HG02870 (cell line): Measurements from ENCODE around the gene BRD2.

ENCODE experiments used
- ATAC-seq: cut with Tn5 transposase; IDR thresholded peaks from one replicate; pipeline ENCODE4 v1.9.1; 2021; ENCODE audit warnings: mild to moderate bottlenecking, moderate library complexity; ENCODE audit not compliant: unreplicated experiment

The BRD2 gene

DNA sequence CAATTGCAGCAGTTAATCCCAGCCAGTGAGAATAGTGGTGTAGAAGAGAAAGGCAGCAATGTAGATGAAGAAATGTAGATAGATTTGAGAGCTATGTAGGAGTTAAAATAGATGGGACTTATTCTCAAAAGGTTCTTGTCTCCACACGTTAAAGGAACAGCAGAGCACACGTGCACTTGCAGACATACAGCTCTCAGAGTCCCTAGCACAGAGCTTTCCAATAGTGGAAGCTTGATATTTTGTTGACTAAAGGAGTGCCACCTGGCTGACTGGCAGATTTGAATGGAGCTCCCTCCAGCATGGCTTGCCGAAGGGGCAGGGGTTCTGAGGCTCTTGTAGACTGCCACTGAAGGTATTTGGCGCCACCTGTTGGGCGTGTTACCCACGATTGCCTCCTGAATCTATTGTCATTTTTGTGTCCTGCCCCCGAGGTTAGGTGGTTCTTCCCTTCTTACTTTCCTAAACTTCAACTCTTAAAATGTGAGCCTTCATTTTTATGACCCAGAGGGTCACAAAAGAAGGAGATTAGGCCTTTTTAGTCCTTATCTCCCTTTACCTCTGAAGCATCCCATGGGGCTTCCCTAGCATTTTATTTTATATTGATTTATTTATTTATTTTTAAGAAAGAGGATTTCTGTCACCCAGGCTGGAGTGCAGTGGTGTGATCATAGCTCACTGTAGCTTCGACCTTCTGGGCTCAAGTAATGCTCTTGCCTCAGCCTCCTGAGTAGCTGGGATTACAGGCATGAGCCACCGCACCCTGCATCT, 16.4 kb downstream of the BRD2 start:
- ATAC-seq: peak; percentile 50

DNA sequence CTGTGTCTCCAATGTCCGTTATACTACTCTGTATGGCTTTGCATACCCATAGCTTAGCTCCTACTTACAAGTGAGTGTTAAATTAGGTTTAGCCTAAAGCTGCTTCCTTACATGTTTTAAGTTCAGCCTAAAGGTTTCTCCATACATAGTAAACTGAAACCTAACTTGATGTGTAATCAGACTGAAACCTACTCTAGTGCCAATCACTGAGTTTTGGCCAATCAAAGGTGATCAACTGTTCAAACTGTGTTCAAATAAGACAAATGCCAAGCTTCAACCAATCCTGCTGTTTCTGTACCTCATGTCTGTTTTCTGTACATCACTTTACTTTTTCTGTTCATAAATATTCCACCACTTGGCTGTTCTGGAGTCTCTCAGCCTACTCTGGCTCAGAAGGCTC, 21.0 kb downstream of the BRD2 start:
- ATAC-seq: no peak

- ATAC-seq: no peak
These were observed 23.6 kb downstream of the BRD2 start for GRCh38 chr6:32991972-32992371.

GRCh38 chr6:32993363-32993973, 25.1 kb downstream of the BRD2 start:
- no peak for ATAC-seq

- ATAC-seq: no peak
These were observed 27.1 kb downstream of the BRD2 start for GRCh38 chr6:32995448-32995847.

DNA sequence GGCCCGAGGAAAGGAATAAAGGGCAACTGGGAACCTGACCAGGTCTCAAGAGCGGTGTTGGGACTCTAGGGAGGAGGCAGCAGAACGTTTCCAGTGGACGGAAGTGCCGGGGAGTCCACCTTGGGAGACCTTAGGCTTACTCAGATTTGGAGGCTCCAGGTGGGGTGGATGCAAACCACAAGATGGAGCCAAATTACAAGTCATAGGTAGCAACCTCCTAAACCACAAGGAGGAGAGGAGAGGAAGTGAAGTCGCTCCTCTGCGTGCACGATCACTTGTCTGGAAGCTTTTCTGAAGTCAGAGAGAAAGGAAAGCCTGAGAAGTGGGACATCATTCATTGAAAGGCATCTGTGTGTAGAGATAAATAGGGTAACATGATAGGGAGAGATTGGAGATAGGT, 31.7 kb downstream of the BRD2 start:
- no peak for ATAC-seq

- ATAC-seq: no peak
These were observed 33.3 kb downstream of the BRD2 start for GRCh38 chr6:33001685-33002084.

GRCh38 chr6:33004940-33005339, 36.5 kb downstream of the BRD2 start:
- ATAC-seq: no peak

GRCh38 chr6:33007831-33008400, 39.5 kb downstream of the BRD2 start:
- ATAC-seq: no peak

- peak; percentile 86 for ATAC-seq
These were observed 40.8 kb downstream of the BRD2 start, which contains the start of gene HLA-DOA for GRCh38 chr6:33008944-33009861. Gene HLA-DOA (minus strand): TSS chr6:33009591.

DNA sequence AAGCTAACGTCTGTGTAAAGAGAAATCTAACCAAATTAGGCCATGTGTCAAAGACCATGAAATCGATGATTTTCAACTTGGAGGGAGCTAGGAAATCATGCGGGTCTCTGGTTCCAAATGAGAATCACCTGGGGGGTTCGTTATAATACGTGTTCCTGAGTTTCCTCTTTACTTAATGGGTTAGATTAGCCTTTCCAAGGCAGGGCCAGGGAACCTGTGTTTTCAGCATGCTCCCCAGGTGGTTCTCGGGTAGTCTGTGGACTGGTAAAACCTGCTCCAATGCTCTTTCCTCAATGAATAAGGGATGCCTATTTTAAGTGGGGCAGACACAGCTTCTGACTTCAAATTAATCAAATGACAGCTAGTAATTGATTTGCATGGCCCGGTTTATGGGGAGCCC, 42.0 kb downstream of the BRD2 start:
- ATAC-seq: no peak

- no peak for ATAC-seq
These were observed 45.2 kb downstream of the BRD2 start for GRCh38 chr6:33013608-33014007.

- ATAC-seq: no peak
These were observed 46.6 kb downstream of the BRD2 start for GRCh38 chr6:33014841-33015634.

- no peak for ATAC-seq
These were observed 47.4 kb downstream of the BRD2 start for GRCh38 chr6:33015798-33016197.

- no peak for ATAC-seq
These were observed 48.6 kb downstream of the BRD2 start for GRCh38 chr6:33017018-33017417.

DNA sequence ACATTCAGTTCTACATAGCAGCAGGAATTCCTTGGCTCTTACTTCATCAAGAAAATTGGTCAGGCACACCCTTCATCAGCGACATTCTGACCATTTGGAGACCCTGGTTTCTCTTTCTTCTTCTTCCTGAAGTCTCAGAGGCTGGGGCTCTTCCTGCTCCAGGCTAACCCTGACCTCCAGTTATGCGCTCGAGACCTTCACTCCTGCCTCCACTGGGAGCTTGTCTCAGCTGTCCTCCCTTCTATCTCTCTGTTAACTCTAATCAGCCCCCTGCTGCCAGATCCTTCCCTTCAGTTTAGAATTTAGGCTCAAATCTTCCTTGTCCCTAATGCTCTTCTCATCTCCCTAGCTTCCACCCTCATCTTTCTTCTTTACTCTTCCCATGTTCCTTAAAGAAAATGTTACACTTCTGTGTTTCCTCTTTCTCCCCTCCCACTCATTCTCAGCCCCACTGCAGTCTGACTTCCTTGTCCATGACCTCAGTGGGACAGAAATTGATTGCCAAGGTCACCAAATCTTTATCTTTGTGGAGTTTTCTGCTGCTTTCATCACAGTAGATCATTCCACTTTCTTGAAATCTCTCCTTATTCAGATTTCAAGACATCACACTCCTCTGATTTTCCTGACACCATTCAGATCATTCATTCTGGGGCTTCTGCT, 49.4 kb downstream of the BRD2 start:
- ATAC-seq: no peak

DNA sequence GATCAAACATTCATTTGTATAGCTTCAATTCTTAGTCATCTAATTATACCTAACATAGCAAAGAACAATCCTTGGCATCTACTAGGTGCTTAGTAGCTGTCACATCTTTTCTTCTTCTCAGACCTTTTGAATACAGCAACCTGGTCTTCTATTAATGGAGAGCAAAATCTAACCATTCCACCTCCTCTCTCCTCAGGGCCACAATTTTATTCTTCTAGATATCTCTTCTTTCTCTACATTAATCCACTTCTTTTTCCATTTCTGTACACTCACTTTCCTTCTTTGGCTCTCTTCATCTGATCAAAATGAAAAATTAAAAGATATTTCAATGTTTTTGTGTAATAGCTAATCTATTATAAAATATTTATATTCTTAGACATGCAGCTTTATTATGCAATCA, 50.0 kb downstream of the BRD2 start:
- ATAC-seq: no peak

GRCh38 chr6:33018904-33019303, 50.5 kb downstream of the BRD2 start:
- no peak for ATAC-seq

- ATAC-seq: no peak
These were observed 51.0 kb downstream of the BRD2 start for GRCh38 chr6:33019372-33019771.

DNA sequence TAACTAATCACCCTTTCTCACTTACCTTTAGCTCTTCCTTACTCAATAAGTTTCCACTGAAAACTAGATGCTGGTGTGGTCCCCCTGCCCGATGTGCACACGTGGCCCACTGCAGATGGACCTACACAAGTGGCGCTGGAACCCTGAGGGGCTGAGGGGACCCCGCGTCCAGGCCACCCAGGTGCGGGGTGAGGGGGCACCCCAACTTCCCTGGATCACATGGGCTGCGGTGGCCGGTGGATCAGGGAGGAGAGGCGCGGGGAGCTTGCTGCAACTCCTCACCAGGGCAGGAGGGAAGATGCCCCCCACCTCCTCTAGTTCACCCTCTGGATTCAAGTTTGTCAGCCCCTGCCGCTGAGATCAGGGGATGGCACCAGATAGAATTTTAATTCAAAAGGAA, 53.5 kb downstream of the BRD2 start:
- ATAC-seq: no peak
